Measurements from ENCODE around the gene SLC5A8.

Gene SLC5A8

GRCh38 chr12:101209319-101210302, at the start of gene SLC5A8:
Gene SLC5A8 (minus strand): TSS chr12:101210238. CDS start chr12:101209848, 390 bp downstream.
- DNase-seq, result no peak

GRCh38 chr12:101257357-101257756, 47.3 kb upstream of the SLC5A8 start:
- DNase-seq, result no peak

GRCh38 chr12:101256266-101256665, 46.2 kb upstream of the SLC5A8 start:
- DNase-seq, result no peak

GRCh38 chr12:101243616-101244015, 33.6 kb upstream of the SLC5A8 start:
- DNase-seq, result no peak

GRCh38 chr12:101243074-101243473, 33.0 kb upstream of the SLC5A8 start:
- no peak for DNase-seq

GRCh38 chr12:101238800-101239329, 28.8 kb upstream of the SLC5A8 start:
- peak in 1 of 14 donors; percentile 2 for DNase-seq

- no peak for DNase-seq
Measured at GRCh38 chr12:101238306-101238705, 28.3 kb upstream of the SLC5A8 start.

GRCh38 chr12:101235686-101236085, 25.6 kb upstream of the SLC5A8 start:
- DNase-seq, result no peak

GRCh38 chr12:101231636-101232035, 21.6 kb upstream of the SLC5A8 start:
- DNase-seq, result no peak

- DNase-seq, result no peak
Measured at GRCh38 chr12:101230547-101230946, 20.5 kb upstream of the SLC5A8 start.

- DNase-seq, result no peak
Measured at GRCh38 chr12:101229841-101230241, 19.8 kb upstream of the SLC5A8 start.

GRCh38 chr12:101221301-101221700, 11.3 kb upstream of the SLC5A8 start:
- DNase-seq, result no peak

GRCh38 chr12:101216810-101217209, 6.8 kb upstream of the SLC5A8 start:
- DNase-seq, result no peak

- DNase-seq, result no peak
Measured at GRCh38 chr12:101207086-101207780, 2.8 kb downstream of the SLC5A8 start.

- no peak for DNase-seq
Measured at GRCh38 chr12:101204602-101205304, 5.3 kb downstream of the SLC5A8 start.

GRCh38 chr12:101200824-101201223, 9.2 kb downstream of the SLC5A8 start:
- no peak for DNase-seq

GRCh38 chr12:101200145-101200544, 9.9 kb downstream of the SLC5A8 start:
- no peak for DNase-seq

GRCh38 chr12:101186291-101186690, 23.7 kb downstream of the SLC5A8 start:
- no peak for DNase-seq

- no peak for DNase-seq
Measured at GRCh38 chr12:101181776-101182175, 28.3 kb downstream of the SLC5A8 start.

- DNase-seq, result no peak
Measured at GRCh38 chr12:101174541-101174940, 35.5 kb downstream of the SLC5A8 start.

- DNase-seq, result no peak
Measured at GRCh38 chr12:101173197-101173749, 36.8 kb downstream of the SLC5A8 start.

- DNase-seq, result no peak
Measured at GRCh38 chr12:101172316-101172715, 37.7 kb downstream of the SLC5A8 start.

All from C1 segment of cervical spinal cord (tissue), 14 donors.